SK-N-SH treated with all-trans-retinoic acid at 6 μM for 48 hours (cell line): ENCODE data around the gene QRICH1.

Experiments used
- ATAC-seq: fragments of 200-7000 bp; cut with Tn5 transposase; 3 replicates; pipeline ENCODE4 v1.9.1; 2020; ENCODE audit warnings: mild to moderate bottlenecking, moderate library complexity
- BACH2 ChIP-seq: fragments of 250-450 bp; sonication (Bioruptor Pico); IDR thresholded peaks from 2 replicates; pipeline ENCODE4 v1.9.0; 2021; ENCODE audit warnings: mild to moderate bottlenecking, borderline replicate concordance
- CREB5 ChIP-seq: fragments of 250-450 bp; sonication (Bioruptor Pico); IDR thresholded peaks from 2 replicates; pipeline ENCODE4 v1.5.1; 2020; ENCODE audit warnings: low read depth, mild to moderate bottlenecking, moderate library complexity
- CSRNP3 ChIP-seq: fragments of 250-450 bp; sonication (Bioruptor Pico); IDR thresholded peaks from 2 replicates; pipeline ENCODE4 v1.5.1; 2021; ENCODE audit warnings: mild to moderate bottlenecking, moderate library complexity
- GLIS3 ChIP-seq: fragments of 250-450 bp; sonication (Bioruptor Pico); IDR thresholded peaks from 2 replicates; pipeline ENCODE4 v1.5.0; 2020; ENCODE audit warnings: mild to moderate bottlenecking, moderate library complexity
- ISL1 ChIP-seq: fragments of 250-450 bp; sonication (Bioruptor Pico); IDR thresholded peaks from 2 replicates; pipeline ENCODE4 v2.1.2; 2022; ENCODE audit warnings: mild to moderate bottlenecking, moderate library complexity
- PATZ1 ChIP-seq: fragments of 250-450 bp; sonication (Bioruptor Pico); IDR thresholded peaks from 2 replicates; pipeline ENCODE4 v1.8.0; 2020; ENCODE audit warnings: mild to moderate bottlenecking, moderate library complexity, borderline replicate concordance
- POU6F1 ChIP-seq: fragments of 250-450 bp; sonication (Bioruptor Pico); IDR thresholded peaks from 2 replicates; pipeline ENCODE4 v1.8.0; 2021; ENCODE audit warnings: low read depth, mild to moderate bottlenecking, moderate library complexity, borderline replicate concordance
- PPARA ChIP-seq: fragments of 250-450 bp; sonication (Bioruptor Pico); IDR thresholded peaks from 2 replicates; pipeline ENCODE4 v1.5.0; 2020; ENCODE audit warnings: mild to moderate bottlenecking, borderline replicate concordance
- RARB ChIP-seq: fragments of 250-450 bp; sonication (Bioruptor Pico); IDR thresholded peaks from 2 replicates; pipeline ENCODE4 v1.8.0; 2021; ENCODE audit warnings: mild to moderate bottlenecking, moderate library complexity
- SNAI2 ChIP-seq: fragments of 250-450 bp; sonication (Bioruptor Pico); IDR thresholded peaks from 2 replicates; pipeline ENCODE4 v1.5.0; 2020; ENCODE audit warnings: mild to moderate bottlenecking, moderate library complexity
- TCF4 ChIP-seq: fragments of 250-450 bp; sonication (Bioruptor Pico); IDR thresholded peaks from 2 replicates; pipeline ENCODE4 v1.8.0; 2021; ENCODE audit warnings: mild to moderate bottlenecking, moderate library complexity, borderline replicate concordance
- TOX ChIP-seq: fragments of 250-450 bp; sonication (Bioruptor Pico); IDR thresholded peaks from 2 replicates; pipeline ENCODE4 v1.8.0; 2021; ENCODE audit warnings: mild to moderate bottlenecking, moderate library complexity, borderline replicate concordance
- TSHZ2 ChIP-seq: fragments of 250-450 bp; sonication (Bioruptor Pico); IDR thresholded peaks from 2 replicates; pipeline ENCODE4 v1.5.0; 2020; ENCODE audit warnings: mild to moderate bottlenecking, moderate library complexity
- ZC3H10 ChIP-seq: fragments of 250-450 bp; sonication (Bioruptor Pico); IDR thresholded peaks from 2 replicates; pipeline ENCODE4 v1.5.1; 2021; ENCODE audit warnings: mild to moderate bottlenecking, moderate library complexity
- ZFP3 ChIP-seq: fragments of 250-450 bp; sonication (Bioruptor Pico); IDR thresholded peaks from 2 replicates; pipeline ENCODE4 v1.5.0; 2020; ENCODE audit warnings: mild to moderate bottlenecking, moderate library complexity
- ZNF70 ChIP-seq: fragments of 450-650 bp; formaldehyde crosslinking; IDR thresholded peaks from 2 replicates; pipeline ENCODE4 v1.5.0; 2020; ENCODE audit warnings: mild to moderate bottlenecking, moderate library complexity

QRICH1 gene

GRCh38 chr3:49023775-49024174, 70.1 kb downstream of the QRICH1 start (continued):
- TF ChIP-seq PATZ1 (CRISPR knock-in tag), result no peak
- TF ChIP-seq ISL1, result no peak
- no peak for TF ChIP-seq CREB5 (CRISPR knock-in tag)
- no peak for TF ChIP-seq CSRNP3 (CRISPR knock-in tag)
- no peak for TF ChIP-seq ZC3H10 (CRISPR knock-in tag)
- no peak for TF ChIP-seq TOX (CRISPR knock-in tag)

GRCh38 chr3:49022688-49023171, 71.1 kb downstream of the QRICH1 start:
- no peak for TF ChIP-seq RARB (CRISPR knock-in tag)
- TF ChIP-seq BACH2 (CRISPR knock-in tag), result no peak
- TF ChIP-seq TSHZ2 (CRISPR knock-in tag), result no peak
- TF ChIP-seq PPARA (CRISPR knock-in tag), result no peak
- TF ChIP-seq ZFP3 (CRISPR knock-in tag), result no peak
- no peak for TF ChIP-seq GLIS3 (CRISPR knock-in tag)
- no peak for TF ChIP-seq SNAI2 (CRISPR knock-in tag)
- no peak for TF ChIP-seq ISL1
- TF ChIP-seq TOX (CRISPR knock-in tag), result no peak
- no peak for TF ChIP-seq PATZ1 (CRISPR knock-in tag)
- TF ChIP-seq CREB5 (CRISPR knock-in tag), result no peak
- no peak for ATAC-seq

- TF ChIP-seq TSHZ2 (CRISPR knock-in tag) (no peak), ZFP3 (CRISPR knock-in tag) (0 out of 2 replicates have a peak, but pooled peaks have one; percentile 38), GLIS3 (CRISPR knock-in tag) (no peak), TOX (CRISPR knock-in tag) (no peak), ZNF70 (CRISPR knock-in tag) (no peak), RARB (CRISPR knock-in tag) (no peak), POU6F1 (CRISPR knock-in tag) (no peak), TCF4 (no peak)
- ATAC-seq, result peak; percentile 78
These were observed 71.8 kb downstream of the QRICH1 start, which contains the start of gene NDUFAF3 for GRCh38 chr3:49021813-49022687. NDUFAF3 (plus strand) TSS chr3:49022121; CDS start chr3:49022145, 24 bp downstream.
